Stimulated activated CD8-positive, alpha-beta memory T cell treated with anti-CD3 and anti-CD28 coated beads, Interleukin-12 subunit alpha, Interleukin-12 subunit beta, amount 100 ng/mL, for 24 hours (primary cell): ENCODE results near the gene ARL14EPL.
"Not testable (repeated sequence)": the region's sequence is repeated elsewhere in the genome, so short reads cannot be mapped to it uniquely, and the experiment has no call there.

Experiments
- DNase-seq: peaks from one replicate; pipeline ENCODE4 v3.0.0-alpha.2; 2020; ENCODE audit errors: extremely low read depth

Gene ARL14EPL

GRCh38 chr5:116046823-116047222 lies 14.6 kb downstream of the ARL14EPL start:
- DNase-seq: no peak

- no peak for DNase-seq
These were observed 26.2 kb downstream of the ARL14EPL start for GRCh38 chr5:116058346-116058936.

GRCh38 chr5:116062352-116062751 lies 30.1 kb downstream of the ARL14EPL start:
- no peak for DNase-seq

- DNase-seq: no peak
These were observed 31.7 kb downstream of the ARL14EPL start for GRCh38 chr5:116063950-116064349.

GRCh38 chr5:116068028-116068632 lies 35.9 kb downstream of the ARL14EPL start:
- no peak for DNase-seq

GRCh38 chr5:116071211-116071610 lies 38.9 kb downstream of the ARL14EPL start:
- DNase-seq: no peak

- no peak for DNase-seq
These were observed 43.0 kb downstream of the ARL14EPL start for GRCh38 chr5:116075191-116075831.

GRCh38 chr5:116076496-116076895 lies 44.2 kb downstream of the ARL14EPL start:
- DNase-seq: no peak

GRCh38 chr5:116078199-116078598 lies 45.9 kb downstream of the ARL14EPL start:
- no peak for DNase-seq

- DNase-seq: no peak
These were observed 52.0 kb downstream of the ARL14EPL start for GRCh38 chr5:116084287-116084691.

- peak; percentile 46 for DNase-seq
These were observed 52.8 kb downstream of the ARL14EPL start, which contains the start of gene COMMD10 for GRCh38 chr5:116084871-116085715. TSS of gene COMMD10 (plus strand) at chr5:116085025.

- not testable (repeated sequence) for DNase-seq
These were observed 54.0 kb downstream of the ARL14EPL start for GRCh38 chr5:116086309-116086708.

GRCh38 chr5:116088062-116088461 lies 55.8 kb downstream of the ARL14EPL start:
- DNase-seq: no peak

GRCh38 chr5:116090302-116090701 lies 58.0 kb downstream of the ARL14EPL start:
- DNase-seq: no peak

GRCh38 chr5:116091416-116091815 lies 59.1 kb downstream of the ARL14EPL start:
- DNase-seq: no peak

GRCh38 chr5:116097301-116097700 lies 65.0 kb downstream of the ARL14EPL start:
- no peak for DNase-seq

GRCh38 chr5:116098998-116099397 lies 66.7 kb downstream of the ARL14EPL start:
- no peak for DNase-seq

GRCh38 chr5:116104941-116105340 lies 72.7 kb downstream of the ARL14EPL start:
- not testable (repeated sequence) for DNase-seq
